Activated B cell treated with CpG ODN at 0.5 μM for 24 hours (primary cell): ENCODE results near the gene PLXNA4. TPM values are rescaled to one million over a fixed set of nuclear protein-coding genes. Genes with fewer than 3 reads are reported as not detected.

ENCODE experiments used
- ATAC-seq: fragments of 200-7000 bp; cut with Tn5 transposase; one replicate; pipeline ENCODE4 v1.10.0; 2021; ENCODE audit warnings: low read depth, mild to moderate bottlenecking, moderate library complexity
- CTCF ChIA-PET: fragments of 350-600 bp; sonication (Branson Sonifier 250); formaldehyde crosslinking; loops from one replicate; lab custom pipeline; 2021; ENCODE audit warnings: antibody characterized with exemption; lab: Charles Lee
- POLR2A ChIA-PET: fragments of 350-600 bp; sonication (Branson Sonifier 250); formaldehyde crosslinking; loops from one replicate; lab custom pipeline; 2021; ENCODE audit warnings: antibody characterized with exemption; lab: Charles Lee
- DNase-seq: peaks from one replicate; pipeline ENCODE4 v3.0.0; 2022
- H3K27ac Mint-ChIP-seq: one replicate; pipeline ENCODE4 v1.8.0; 2020; ENCODE audit warnings: mixed read lengths
- H3K27me3 Mint-ChIP-seq: one replicate; pipeline ENCODE4 v1.8.0; 2021; ENCODE audit warnings: mixed read lengths
- H3K36me3 Mint-ChIP-seq: one replicate; pipeline ENCODE4 v1.8.0; 2021; ENCODE audit warnings: low read depth, mixed read lengths
- H3K4me1 Mint-ChIP-seq: one replicate; pipeline ENCODE4 v1.8.0; 2021; ENCODE audit warnings: mixed read lengths
- H3K4me3 Mint-ChIP-seq: one replicate; pipeline ENCODE4 v1.8.0; 2020; ENCODE audit warnings: mild to moderate bottlenecking, mixed read lengths
- H3K9me3 Mint-ChIP-seq: one replicate; pipeline ENCODE4 v1.8.0; 2020; ENCODE audit warnings: mixed read lengths
- CTCF ChIP-seq: fragments of 200-600 bp; IDR thresholded peaks from one replicate; pipeline ENCODE4 v1.8.0; 2022; ENCODE audit warnings: antibody characterized with exemption, mild to moderate bottlenecking
- intact Hi-C: fragments of 100-400 bp; cut with micrococcal nuclease; formaldehyde crosslinking; loops from one replicate; pipeline ENCODE4 v1.15.1; 2024
- total RNA-seq: library from RNA; stranded (reverse); gene quantifications from 2 replicates; pipeline ENCODE4 v1.2.3, GENCODE V29; 2022

The PLXNA4 gene
- total RNA-seq, 1 donor from 2014 or later, result not detected

GRCh38 chr7:132516042-132516840, 60.0 kb downstream of the PLXNA4 start:
- Mint-ChIP-seq H3K4me3 (no peak overlapping the region), H3K4me1 (no peaks in the 10 kb centered on the region), H3K27me3 (no peaks in the 10 kb centered on the region), H3K36me3 (no peaks in the 10 kb centered on the region), H3K9me3 (no peaks in the 10 kb centered on the region), H3K27ac (no peak overlapping the region)
- intact Hi-C loops, result loop anchor here (5.0 kb wide), 1 partner anchor 716 kb away; no protein-coding TSS in a partner anchor
- no peak for TF ChIP-seq CTCF
- DNase-seq (no peak), ATAC-seq (no peak)
- ChIA-PET POLR2A (no interaction called here), CTCF (interaction anchor here (1.3 kb wide), 1 partner anchor 76 kb away, joined by 5 read pairs; no protein-coding TSS in a partner anchor)

DNA sequence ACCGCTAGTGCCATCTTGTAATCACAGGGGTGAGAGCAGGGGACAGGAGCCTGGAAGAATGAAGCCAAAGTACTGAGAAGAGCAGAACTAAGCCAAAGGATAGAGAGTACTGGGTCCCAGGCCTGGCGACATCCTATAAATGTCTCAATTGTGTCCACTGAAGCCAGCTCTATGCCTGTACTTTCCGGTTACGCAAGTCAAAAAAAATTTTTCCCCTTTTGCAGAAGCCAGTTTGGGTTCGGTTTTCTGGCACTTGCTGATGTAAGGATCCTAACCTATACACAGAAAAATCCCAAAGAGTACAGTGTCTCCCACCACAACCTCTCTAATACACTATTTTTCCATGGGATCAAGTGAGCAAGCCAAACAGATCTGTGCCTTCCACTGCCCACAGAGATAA, 61.1 kb downstream of the PLXNA4 start:
- ATAC-seq, result no peak
- ChIA-PET POLR2A (no interaction called here), CTCF (interaction anchor here (0.6 to 1.3 kb wide), 2 partner anchors 75 to 747 kb away, joined by 4 to 5 read pairs; no protein-coding TSS in a partner anchor)
- H3K27ac Mint-ChIP-seq, result no peak overlapping the region
- no peak overlapping the region for H3K4me3 Mint-ChIP-seq
- no peaks in the 10 kb centered on the region for H3K27me3 Mint-ChIP-seq
- no peak for TF ChIP-seq CTCF
- H3K36me3 Mint-ChIP-seq, result no peaks in the 10 kb centered on the region
- intact Hi-C loops, result loop anchor here (5.0 kb wide), 1 partner anchor 717 kb away; no protein-coding TSS in a partner anchor
- no peak for DNase-seq
- H3K9me3 Mint-ChIP-seq, result no peaks in the 10 kb centered on the region
- H3K4me1 Mint-ChIP-seq, result no peaks in the 10 kb centered on the region

DNA sequence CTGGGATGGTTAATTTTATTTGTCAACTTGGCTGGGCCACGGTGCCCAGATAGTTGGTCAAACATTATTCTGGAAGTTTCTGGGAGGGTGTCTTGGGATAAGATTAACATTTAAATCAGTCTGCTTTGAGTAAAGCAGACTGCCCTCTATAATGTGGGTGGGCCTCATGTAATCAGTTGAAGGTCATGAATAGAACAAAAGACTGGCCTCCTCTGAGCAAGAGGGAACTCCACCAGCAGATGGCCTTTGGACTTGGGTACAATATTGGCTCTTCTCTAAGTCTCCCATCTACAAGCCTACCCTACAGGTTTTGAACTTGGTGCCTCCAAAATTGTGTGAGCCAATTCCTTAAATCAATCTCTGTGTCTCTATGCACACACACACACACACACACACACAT, 61.8 kb downstream of the PLXNA4 start:
- Mint-ChIP-seq H3K9me3 (no peaks in the 10 kb centered on the region), H3K27me3 (peaks cover 2% of the 10 kb centered on the region), H3K27ac (no peak overlapping the region), H3K4me1 (no peaks in the 10 kb centered on the region), H3K36me3 (no peaks in the 10 kb centered on the region), H3K4me3 (no peak overlapping the region)
- POLR2A ChIA-PET, result no interaction called here
- no peak for TF ChIP-seq CTCF
- ATAC-seq (no peak), DNase-seq (no peak)
- CTCF ChIA-PET, result no interaction called here
- intact Hi-C loops, result no loop called here

GRCh38 chr7:132511921-132512320, 64.3 kb downstream of the PLXNA4 start:
- no peak for DNase-seq
- ChIA-PET CTCF (no interaction called here), POLR2A (no interaction called here)
- Mint-ChIP-seq H3K36me3 (no peaks in the 10 kb centered on the region), H3K4me3 (no peak overlapping the region), H3K27me3 (peaks cover 2% of the 10 kb centered on the region), H3K4me1 (no peaks in the 10 kb centered on the region), H3K27ac (no peak overlapping the region), H3K9me3 (no peaks in the 10 kb centered on the region)
- TF ChIP-seq CTCF, result no peak
- ATAC-seq, result no peak
- intact Hi-C loops, result no loop called here

GRCh38 chr7:132511387-132511786, 64.9 kb downstream of the PLXNA4 start:
- POLR2A ChIA-PET, result no interaction called here
- intact Hi-C loops, result no loop called here
- Mint-ChIP-seq H3K27ac (no peak overlapping the region), H3K27me3 (peaks cover 2% of the 10 kb centered on the region), H3K36me3 (no peaks in the 10 kb centered on the region), H3K9me3 (no peaks in the 10 kb centered on the region), H3K4me3 (no peak overlapping the region), H3K4me1 (no peaks in the 10 kb centered on the region)
- CTCF ChIA-PET, result no interaction called here
- DNase-seq, result no peak
- no peak for ATAC-seq
- TF ChIP-seq CTCF, result no peak
